NCI-H2196 (cell line): ENCODE data around the gene EPHA10.
A peak's percentile ranks its signal among the peaks of the same experiment; 100 is the strongest.
"Not testable (repeated sequence)": the region's sequence is repeated elsewhere in the genome, so short reads cannot be mapped to it uniquely, and the experiment has no call there.

Source experiments
- DNase-seq: peaks from one replicate; lab custom pipeline; 2025; ENCODE audit not compliant: unreplicated experiment; lab: John Stamatoyannopoulos, UW

The EPHA10 gene

DNA sequence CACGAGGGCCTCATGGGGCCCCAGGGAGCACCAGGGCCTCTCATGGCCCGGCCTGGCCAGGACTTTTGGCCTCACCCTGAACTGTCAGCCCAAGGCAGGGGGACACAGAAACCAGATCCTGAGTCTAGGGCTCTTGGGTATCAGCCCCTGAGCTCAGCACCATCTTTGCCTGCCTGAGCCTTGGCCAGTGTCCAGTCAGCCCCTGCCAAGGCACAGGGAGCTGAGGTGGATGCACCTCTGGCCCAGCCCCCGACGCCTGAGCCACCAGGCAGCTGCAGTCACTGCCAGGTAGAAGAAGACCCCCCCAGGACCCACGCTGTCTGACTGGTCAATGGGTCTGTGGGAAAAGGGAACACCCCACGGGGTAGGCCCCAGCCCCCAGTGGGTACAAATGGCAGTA, 47.3 kb downstream of the EPHA10 start:
- DNase-seq, result no peak

GRCh38 chr1:37716321-37716720, 48.6 kb downstream of the EPHA10 start:
- no peak for DNase-seq

DNA sequence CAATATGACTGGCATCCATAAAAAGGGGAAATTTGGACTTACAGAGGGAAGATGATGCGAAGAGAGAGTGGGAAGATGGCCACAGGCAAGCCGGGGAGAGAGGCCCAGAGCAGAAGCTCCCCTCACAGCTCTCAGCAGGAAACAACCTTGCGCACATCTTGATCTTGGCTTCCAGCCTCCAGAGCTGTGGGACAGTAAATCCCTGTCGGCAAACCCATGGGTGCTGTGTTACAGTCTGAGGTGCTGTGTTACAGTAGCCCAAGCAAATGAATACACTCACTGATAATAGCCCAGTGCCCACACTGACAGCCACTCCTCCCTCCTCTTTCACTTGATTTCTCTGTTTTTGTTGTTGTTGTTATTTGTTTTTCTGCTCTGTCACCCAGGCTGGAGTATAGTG, 50.2 kb downstream of the EPHA10 start:
- DNase-seq, result no peak

- no peak for DNase-seq
These were observed 50.7 kb downstream of the EPHA10 start for GRCh38 chr1:37714226-37714625.

DNA sequence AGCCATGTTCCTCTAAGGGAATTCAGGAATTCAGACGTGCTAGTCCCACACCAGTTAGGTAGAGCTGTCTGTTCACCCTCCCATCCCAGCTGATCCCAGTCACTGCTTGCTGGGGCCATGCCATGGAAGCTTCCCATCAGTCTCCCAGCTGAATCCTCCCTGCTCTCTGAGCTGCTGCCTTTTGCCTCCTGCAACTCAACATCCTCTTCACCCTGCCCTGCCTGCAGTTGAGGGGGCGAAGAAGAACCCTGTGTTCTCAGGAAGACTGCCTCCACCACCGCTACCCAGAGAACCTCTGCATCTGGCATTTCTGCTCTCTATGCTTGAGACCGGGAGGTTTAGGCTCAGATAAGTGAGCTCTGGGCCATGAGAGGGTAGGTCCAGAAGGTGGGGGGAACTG, 56.4 kb downstream of the EPHA10 start:
- DNase-seq, result no peak

DNA sequence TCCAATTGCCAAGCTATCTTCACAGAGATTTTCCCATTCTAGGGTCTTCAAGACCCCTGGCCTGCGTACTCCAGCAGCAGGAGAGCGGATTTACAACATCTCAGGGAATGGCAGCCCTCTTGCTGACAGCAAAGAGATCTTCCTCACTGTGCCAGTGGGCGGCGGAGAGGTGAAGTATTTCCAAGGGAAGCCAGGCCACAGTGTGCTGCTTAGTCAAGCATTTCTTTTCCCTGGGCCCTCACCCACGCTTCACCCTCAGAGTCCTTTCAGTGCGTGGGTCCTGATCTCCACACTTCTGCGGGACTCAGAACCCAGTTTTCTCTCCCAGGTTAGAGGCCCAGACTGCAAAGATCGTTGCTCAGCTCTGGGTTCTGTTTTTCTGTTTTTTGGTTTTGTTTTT, 59.5 kb downstream of the EPHA10 start:
- no peak for DNase-seq

GRCh38 chr1:37704966-37705365, 60.0 kb downstream of the EPHA10 start:
- DNase-seq, result no peak

GRCh38 chr1:37703061-37703460, 61.9 kb downstream of the EPHA10 start:
- DNase-seq, result no peak

DNA sequence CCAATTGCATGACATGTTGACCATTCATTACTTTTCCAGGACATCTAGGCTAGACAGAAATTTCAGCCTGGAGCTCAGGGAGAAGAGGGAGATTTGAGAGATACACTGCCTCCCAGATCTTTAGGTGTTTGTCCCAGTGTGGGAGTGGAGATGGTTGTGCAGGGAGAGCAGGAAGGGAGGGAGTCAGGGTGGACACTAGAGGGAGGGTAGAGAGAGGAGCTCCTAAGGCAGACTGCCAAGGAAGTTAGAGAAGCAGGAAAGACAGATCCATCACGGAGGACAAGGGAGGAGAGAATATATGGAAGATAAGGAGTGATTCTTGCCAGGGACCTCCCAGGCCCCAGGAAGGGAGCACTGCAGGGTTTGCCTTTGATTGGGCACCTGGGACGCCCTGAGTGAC, 63.9 kb downstream of the EPHA10 start:
- no peak for DNase-seq

- DNase-seq, result no peak
These were observed 65.8 kb downstream of the EPHA10 start for GRCh38 chr1:37699147-37699546.

DNA sequence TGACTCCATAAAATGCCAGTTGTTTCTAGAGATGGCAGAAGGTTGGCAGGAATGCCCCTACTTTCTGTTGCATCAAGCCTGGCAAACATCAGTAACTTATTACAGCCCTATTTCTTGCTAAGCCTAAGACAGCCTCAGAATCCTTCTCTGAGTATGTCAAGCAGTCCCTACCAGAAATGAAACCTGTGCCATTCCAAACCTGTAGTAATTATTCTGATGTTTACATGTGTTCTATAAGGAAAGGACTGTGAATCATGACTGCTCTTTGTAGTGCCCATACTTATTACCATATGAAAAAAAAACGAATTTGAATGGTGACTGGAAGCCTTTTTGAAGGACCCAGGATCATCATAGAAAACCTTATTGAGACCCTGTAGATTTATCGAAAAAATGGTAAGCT, 67.2 kb downstream of the EPHA10 start:
- DNase-seq, result no peak

GRCh38 chr1:37697090-37697489, 67.8 kb downstream of the EPHA10 start:
- DNase-seq, result no peak

- DNase-seq, result no peak
These were observed 72.1 kb downstream of the EPHA10 start for GRCh38 chr1:37692834-37693175.

DNA sequence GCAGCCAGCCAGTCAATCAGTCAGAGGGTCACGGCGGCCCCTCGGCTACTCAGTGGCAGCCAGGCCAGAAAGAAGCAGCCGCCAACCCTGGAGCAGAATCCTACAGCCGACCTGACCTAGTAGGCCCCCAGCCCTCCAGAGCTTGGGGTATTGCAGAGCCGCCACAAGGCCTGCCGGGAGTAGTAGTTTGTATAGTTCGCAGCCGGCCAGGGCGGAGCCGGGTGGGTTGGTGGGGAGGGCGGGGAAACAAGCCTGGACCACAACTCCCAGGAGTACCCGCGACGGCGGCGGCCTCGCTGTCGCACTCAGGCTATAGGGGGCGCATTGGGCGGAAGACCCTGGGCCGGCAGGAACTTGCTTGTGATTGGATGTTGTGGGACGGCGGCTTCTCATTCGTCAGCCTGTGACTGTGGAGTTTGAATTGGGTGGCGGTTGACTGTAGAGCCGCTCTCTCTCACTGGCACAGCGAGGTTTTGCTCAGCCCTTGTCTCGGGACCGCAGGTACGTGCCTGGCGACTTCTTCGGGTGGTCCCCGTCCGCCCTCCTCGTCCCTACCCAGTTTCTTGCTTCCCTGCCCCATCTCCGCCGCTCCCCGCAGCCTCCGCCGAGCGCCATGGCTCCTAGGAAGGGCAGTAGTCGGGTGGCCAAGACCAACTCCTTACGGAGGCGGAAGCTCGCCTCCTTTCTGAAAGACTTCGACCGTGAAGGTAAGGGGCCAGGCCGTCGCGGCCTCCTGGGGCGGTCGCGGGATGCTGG, 72.7 kb downstream of the EPHA10 start, which contains the start of gene CDCA8:
Gene CDCA8, plus strand, starts transcription at position 439 of the 756 bp plus-strand sequence. Its CDS starts 175 bp downstream, at position 614.
- DNase-seq, result peak; percentile 96

DNA sequence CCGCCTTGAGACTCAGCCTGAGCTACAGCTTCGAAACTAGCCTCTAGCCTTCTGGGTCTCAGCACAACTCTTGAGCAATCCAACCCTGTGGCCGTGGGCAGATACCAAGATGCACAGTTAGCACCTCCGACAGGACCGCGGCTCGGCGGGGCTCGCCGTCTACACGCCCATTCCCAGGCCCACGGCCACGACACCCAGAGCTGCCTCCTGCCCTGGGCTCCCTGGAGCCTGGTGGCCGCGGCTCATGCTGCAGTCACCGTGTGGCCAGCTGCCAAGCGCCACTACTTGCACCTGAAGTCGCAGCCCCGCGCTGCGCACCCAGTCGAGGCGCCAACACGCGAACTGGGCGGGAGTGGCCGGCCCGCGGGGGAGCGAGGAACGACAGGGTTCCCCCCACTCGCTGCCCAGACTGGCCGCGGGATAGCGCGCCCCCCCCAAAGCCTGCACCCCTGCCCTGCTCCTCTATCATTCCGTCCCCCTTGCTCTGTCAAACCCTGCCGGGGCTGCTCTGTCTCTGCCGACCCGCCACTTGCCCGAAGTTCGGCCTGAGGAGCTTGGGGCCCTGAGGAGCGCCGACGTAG, 73.3 kb downstream of the EPHA10 start:
- DNase-seq, result peak; percentile 32

DNA sequence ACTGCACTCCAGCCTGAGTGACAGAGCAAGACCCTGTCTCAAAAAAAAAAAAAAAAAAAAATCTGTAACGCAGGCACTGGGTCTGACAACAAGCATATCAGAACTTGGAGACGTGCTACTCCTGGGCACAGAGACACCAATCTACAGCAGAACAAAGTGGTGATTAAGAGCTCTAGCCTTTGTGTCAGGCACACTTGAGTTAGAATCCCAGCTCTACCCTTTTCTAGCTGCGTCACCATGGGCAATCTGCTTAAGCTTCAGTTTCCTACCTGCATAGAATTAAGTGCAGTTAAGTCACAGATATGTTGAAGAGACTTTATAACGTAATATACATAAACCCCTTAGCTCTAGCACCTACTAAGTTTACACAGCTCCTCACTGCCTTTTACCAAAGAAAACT, 76.0 kb downstream of the EPHA10 start:
- no peak for DNase-seq

DNA sequence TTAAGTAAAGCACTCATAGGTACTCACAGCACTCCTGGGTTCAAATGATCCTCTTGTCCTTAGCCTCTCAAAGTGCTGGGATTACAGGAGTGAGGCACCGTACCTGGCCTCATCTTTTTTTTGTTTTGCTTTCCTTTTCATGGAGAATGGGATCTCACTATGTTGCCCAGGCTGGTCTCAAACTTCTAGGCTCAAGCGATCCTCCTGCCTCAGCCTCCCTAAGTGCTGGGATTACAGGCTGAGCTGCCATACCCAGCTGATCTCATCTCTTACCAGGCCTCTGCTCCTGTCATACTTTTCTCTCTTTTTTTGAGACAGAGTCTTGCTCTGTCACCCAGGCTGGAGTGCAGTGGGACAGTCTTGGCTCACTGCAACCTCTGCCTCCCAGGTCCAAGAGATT, 77.2 kb downstream of the EPHA10 start:
- not testable (repeated sequence) for DNase-seq

DNA sequence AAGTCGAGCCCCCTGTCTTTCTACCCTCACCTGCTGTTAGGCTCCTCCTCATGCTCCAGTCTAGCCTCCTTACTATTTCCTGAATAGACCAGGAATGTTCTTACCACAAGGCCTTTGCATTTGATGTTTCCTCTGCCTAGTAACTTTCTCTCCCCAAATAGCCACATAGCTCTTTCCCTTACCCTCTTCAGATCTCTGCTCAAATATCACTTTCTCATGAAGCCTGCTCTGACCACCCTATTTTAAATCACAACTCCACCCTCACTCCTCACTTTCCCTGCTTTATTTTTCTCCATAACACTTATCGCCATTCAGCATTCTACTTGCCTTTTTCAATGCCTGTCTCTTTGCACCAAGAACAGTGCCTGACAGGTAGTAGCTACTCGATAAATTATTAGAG, 79.2 kb downstream of the EPHA10 start:
- no peak for DNase-seq

GRCh38 chr1:37684182-37684581, 80.7 kb downstream of the EPHA10 start:
- not testable (repeated sequence) for DNase-seq

DNA sequence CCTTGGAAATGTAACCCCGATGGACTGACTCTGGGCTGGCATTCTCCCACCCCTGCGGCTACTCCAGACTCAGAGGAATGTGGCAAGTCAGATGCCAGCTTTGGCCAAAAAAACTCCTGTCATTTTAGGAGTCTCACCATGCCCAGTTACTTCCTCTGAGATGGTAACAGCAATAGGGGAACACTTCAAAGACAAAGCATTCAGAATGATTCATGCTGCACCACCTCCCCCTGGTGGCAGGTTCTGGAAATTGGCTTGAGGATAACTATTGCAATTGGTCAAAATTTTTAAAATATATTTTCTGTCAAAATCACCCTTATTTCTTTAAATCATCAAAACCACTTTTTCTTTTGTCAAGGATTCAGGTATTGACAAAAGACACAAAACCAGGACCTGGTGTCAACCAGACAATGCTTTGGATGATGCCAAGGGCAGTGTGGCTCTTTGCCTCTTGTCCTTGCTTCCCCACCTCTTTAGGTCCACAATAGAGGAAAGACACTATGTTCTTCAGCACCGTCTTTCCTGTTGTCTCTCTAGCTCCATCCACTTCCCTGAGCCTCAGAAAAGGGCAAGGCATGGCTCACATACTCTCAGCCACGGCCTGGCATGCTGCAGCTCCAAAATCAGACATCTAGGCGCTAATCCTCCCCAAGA, 82.5 kb downstream of the EPHA10 start:
- DNase-seq, result peak; percentile 70

DNA sequence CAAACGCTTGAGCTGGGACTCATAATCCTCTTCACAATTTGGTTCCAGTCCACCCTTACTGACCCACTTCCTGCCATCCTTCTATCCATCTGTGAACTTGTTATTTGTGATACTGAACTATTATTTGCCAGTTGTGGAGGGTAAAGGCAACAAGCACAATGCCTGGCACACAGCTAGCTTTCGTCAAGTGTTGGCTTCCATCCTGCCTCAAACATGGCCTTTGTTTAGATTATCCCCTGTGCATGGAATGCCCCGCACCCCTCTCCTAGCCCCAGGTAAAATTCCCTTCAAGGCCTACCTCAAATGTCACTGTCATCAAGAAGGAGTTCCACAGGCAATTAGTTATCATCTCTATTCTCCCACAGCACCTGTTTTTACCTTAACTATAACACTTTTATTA, 84.0 kb downstream of the EPHA10 start:
- no peak for DNase-seq

- no peak for DNase-seq
These were observed 87.1 kb downstream of the EPHA10 start for GRCh38 chr1:37677808-37678207.

- DNase-seq, result no peak
These were observed 87.8 kb downstream of the EPHA10 start for GRCh38 chr1:37677143-37677439.
